Left lobe of liver (tissue), 2 donors: ENCODE measurements around the gene DTL. TPM values are rescaled to one million over a fixed set of nuclear protein-coding genes. Genes with fewer than 3 reads are reported as not detected.
A peak's percentile ranks its signal among the peaks of the same experiment; 100 is the strongest.

Source experiments
- ATAC-seq: fragments of 200-7000 bp; cut with Tn5 transposase; one replicate; pipeline ENCODE4 v1.9.1; 2020; ENCODE audit warnings: mild to moderate bottlenecking, moderate library complexity
- DNase-seq: peaks from one replicate; pipeline ENCODE4 v3.0.0-alpha.2; 2020; ENCODE audit warnings: low spot score
- total RNA-seq: library from RNA; stranded (reverse); gene quantifications from one replicate; pipeline ENCODE4 v1.2.1, GENCODE V29; 2021
- donor health status: DM: no; HTN: no; CAD: no; lungs with moderate emphysema.
- donor health status: DM: no; HTN: yes; CAD: no.

Gene DTL
- total RNA-seq, 1 donor from 2014 or later: 0.10 TPM

DNA sequence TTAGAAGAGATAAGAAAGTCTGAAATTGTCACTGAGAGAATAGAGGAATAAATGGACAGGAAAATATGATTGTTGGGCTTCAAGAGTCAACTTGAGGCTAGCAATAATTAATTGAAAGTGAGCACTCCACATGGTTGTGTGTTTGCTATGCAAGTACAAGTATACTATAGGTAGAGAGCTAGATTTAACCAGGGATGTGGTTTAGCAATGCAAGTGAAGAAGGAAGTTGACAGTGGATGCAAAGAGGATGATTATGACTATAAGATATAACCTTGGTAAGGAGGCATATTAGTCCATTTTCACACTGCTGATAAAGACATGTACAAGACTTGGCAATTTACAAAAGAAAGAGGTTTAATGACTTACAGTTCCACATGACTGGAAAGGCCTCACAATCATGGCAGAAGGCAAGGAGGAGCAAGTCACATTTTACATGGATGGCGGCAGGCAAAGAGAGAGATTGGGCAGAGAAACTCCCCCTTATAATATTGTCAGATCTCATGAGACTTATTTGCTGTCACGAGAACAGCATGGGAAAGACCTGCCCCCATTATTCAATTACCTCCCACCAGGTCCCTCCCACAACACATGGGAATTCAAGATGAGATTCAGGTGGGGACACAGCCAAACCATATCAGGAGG lies 47.3 kb downstream of the DTL start:
- ATAC-seq: no peak
- no peak for DNase-seq

DNA sequence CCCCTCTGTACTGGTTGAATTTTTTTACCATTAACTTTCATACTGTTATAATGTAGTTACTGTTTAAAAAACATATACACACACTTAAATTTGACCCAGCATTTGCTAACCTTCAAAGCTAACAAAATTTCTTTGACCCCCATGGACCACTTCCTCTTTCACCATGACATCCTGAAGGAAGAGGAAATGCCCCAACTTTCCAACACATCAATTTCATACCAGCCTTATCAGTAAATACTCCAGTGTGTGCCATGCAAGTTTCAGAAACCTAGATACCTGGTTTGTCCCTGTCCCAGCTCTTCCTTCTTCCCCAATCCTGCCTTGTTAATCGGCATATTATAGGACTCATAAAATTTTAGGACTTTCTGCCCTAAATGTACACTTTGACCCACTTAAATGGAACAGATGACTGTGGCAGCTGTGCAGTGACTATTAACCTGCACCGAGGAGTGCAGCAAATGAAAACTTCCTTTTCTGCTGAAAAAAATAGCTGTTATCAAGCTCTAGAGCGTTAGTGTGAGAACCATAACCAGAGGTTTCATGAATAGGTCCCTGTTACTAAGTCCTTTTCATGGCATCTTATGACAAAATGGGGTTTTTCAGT lies 54.1 kb downstream of the DTL start:
- DNase-seq (no peak), ATAC-seq (no peak)

DNA sequence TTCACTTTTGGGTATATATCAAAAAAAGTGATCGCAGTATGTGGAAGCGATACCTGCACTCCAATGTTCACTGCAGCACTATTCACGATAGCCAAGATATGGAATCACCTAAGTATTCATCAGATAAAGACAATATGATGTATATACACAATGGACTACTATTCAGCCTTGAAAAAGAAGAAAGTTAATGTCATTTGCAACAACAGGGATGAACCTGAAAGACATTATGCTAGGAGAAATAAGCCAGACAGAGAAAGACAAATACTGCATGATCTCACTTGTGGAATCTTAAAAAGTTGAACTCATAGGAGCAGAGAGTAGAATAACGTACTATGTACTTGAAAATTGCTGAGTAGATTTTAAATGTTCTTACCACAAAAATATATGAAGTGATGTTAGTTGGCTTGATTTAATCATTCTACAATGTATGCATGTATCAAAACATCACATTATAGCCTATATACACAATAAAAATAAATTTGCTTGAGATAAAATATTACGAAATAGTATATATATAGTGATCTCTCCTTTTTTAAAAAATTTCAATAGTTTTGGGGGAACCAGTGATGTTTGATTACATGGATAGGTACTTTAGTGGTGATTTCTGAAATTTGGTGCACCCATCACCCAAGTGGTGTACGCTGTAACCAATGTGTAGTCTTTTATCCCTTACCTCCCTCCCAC lies 56.0 kb downstream of the DTL start:
- ATAC-seq (no peak), DNase-seq (no peak)

DNA sequence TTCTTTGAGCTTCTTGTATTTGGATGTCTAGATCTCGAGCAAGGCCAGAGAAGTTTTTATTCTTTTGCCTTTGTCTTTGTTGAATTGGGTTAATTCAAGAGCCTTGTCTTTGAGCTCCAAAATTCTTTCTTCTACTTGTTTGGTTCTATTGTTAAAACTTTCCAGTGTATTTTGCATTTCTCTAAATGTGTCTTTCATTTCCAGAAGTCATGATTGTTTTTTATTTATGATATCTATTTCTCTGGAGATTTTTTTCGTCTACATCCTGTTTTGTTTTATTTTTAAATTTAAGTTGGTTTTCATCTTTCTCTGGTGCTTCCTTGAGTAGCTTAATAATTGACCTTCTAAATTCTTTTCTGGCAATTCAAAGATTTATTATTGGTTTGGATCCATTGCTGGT lies 61.8 kb downstream of the DTL start:
- ATAC-seq: no peak
- DNase-seq: no peak

DNA sequence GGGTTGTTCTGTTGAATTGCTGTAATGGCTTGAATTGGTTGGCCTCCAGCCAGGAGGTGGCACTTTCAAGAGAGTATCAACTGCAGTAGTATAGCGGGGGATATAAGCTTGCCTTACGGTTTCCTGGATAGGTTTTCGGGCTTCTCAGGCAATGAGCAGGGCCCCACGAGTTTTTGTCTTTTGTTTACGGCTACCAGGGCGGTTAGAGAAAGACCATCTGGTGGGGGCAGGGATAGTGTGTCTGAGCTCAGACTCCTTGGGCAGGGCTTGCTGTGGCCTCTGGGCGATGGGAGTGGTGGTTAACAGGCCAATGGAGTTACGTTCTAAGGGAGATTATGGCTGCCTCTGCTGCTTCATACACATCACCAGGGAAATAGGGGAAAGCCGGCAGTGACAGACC lies 62.8 kb downstream of the DTL start:
- DNase-seq (no peak), ATAC-seq (no peak)

DNA sequence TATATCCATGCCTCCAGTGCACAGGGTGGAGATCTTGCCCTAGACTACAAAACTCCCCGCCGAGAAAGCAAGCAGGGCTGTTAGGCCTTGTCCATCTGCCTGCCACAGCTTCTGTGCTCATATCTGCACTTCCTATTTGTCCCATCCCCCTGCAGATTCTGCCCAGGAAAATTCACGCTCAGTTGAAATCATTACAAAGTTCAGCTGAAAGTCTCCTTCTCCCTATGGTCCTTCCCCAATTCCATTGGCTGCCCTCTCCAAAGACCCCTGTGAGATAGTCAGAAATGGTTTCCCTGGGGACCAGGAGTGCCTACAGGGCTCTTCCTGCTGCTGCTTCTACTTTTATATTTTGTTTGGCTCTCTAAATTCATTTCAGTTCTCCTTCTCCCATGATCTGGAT lies 63.2 kb downstream of the DTL start:
- no peak for ATAC-seq
- no peak for DNase-seq

DNA sequence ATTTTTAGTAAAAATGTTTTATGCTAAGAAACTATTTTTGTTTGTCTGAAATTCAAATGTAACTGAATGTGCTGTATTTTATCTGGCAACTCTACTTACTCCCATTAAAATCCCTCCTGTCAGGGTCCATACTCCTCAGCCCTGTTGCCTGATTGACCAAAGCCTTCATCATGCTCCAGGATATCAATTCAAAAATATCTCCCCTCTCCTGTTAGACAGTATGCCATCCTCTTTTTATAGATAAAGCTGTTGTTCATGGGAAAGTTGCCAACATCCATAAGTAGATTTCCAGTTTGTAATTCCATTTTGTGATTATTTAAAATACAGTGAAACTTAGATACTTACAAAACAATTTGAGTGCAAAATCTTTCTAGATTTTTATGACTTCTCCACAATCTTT lies 65.7 kb downstream of the DTL start:
- no peak for ATAC-seq
- no peak for DNase-seq

DNA sequence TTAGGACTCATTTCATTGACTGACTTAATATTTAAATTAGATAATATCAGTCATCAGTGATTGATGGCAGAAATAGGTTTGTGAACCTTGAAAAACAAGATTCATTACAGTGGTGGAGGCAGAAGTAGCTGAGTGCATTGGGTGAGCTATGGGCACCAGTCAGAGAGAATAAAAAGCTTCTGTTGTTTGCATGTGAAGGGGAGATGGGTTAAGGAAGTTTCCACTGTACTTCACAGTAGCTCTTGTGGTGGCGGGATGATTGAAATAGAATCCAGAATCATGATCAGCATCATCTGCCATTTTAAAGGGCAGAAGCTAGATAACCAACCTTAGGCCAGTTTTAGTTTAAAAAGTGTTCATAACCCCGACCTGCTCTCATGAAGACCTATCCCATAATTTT lies 66.2 kb downstream of the DTL start:
- no peak for ATAC-seq
- no peak for DNase-seq

DNA sequence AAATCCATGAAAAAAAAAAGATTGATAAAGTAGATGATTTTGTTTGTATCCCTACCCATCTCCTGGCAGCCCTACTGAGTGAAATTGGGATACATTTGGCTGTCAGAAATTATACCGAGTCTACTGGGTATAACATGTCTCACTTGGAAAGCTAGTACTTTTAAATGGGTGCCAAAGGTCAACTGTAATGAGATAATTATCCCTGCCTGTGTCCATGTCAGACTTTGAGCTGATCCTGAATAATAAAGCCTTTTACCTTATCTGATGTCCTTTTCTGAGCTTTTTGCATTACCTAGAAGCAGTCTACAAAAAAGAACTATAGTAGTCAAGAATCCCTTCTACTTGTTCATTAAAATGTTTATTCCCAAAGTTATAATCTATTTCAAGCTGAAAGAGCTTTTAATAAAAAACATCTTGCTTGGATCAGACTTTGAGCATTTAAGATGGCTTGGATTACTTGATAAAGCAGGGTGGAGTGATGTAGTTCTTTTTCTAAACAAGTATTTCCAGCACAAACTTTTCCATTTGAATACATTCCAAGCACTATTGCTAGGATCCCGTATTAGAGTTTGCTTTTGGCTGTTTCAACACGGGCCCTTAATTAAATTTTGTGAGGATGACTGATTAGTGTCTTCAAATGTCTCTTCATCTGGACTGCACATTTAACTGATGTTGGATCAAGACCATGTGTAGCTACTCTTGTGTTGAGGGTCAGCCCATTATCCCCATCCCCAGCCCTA lies 69.2 kb downstream of the DTL start:
- DNase-seq (no peak), ATAC-seq (peak; percentile 60)

DNA sequence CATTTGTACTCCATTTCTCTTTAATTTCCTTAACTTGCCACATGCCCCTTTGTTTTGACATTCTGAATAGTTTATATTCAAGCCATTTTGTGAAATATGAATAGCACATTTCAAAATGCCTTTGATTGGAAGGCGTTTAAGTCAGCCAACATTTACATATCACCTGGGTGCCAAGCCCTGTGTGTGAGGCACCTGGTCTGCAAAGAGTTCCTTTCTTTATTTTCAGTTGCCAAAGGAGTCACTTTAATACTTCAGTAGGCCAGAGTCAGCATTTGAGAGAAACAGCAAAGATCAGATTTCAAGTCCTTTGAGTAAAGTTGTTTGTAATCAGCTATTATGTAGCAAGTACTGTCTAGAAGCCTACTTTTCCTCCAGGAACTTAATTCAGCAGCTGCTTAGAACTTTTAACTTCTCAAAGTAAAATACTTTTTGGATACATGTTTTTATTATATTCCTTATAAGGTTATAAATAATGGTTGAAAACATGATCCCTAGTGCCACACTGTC lies 70.8 kb downstream of the DTL start:
- DNase-seq: no peak
- ATAC-seq: no peak

DNA sequence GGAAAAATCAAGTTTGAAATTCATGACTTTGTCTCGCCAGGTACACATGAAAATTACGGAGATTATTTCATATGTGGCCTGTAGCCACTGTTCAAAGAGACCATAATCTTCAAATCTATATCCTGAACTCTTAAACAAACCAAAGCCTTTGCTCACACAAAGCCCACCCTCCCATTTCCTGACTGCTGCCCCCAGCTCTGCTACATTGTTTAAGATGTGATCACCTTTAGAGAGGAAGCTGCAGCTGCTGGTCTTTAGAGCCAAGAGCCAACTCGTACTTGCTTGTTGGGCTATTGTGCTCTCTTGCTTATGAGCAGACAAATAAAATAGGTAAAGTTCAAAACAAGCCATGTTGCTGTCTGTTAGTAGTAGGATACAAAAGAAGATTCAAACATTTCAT lies 71.9 kb downstream of the DTL start:
- ATAC-seq (no peak), DNase-seq (no peak)

DNA sequence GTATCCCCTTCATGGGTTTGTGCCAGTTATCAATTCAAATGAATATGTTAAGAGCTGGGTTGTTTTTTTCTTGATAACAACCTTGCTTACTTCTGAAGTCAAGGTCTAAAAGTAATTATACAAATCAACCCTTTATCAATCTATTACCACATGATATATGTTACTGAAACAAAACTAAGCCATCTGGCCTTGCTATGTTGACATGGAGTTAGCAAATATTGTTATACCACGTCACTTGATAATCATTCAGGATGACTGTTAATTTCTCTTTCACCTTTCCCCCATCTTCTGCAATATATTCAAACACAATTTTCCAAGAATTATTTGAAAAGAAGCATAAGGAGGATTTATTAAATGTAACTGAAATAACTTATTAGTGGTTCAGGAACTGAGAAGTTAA lies 72.6 kb downstream of the DTL start:
- no peak for DNase-seq
- no peak for ATAC-seq

DNA sequence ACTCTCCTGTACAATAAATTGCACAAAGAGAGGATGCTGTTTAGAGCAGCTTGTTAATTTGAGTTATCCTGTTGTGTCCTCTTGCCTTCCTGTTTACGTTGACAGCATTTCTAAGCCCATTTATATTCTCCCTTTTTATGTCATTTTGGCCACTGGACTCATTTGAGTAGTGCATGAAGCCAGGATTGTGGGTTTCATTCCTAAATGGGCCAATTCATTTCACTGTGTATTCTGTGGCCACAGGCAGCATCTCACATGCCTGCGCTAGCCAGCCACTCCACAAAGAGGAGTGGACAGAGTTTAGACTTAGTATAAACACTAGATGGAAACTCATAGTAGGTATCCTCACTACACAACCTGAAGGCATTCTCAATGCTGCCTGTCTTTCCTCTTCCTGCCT lies 73.4 kb downstream of the DTL start:
- DNase-seq: no peak
- ATAC-seq: no peak

DNA sequence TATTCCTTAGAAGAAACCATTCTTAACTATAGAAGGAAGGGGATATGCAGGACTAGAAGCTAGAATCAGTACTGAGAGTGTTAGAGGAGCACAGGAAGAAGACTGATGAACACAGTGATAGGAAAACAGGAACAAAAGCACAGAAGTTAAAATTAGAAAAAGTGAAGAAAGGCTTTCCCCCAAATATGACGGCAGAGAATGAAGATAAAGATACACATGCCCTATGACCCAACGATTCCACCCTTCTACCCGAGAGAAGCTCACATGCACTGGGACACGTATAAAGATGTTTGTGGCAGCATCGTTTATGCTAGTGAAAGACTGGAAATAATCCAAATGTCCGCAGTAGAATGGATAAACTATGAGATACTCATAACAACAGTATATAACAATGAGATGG lies 74.2 kb downstream of the DTL start:
- ATAC-seq (no peak), DNase-seq (no peak)

DNA sequence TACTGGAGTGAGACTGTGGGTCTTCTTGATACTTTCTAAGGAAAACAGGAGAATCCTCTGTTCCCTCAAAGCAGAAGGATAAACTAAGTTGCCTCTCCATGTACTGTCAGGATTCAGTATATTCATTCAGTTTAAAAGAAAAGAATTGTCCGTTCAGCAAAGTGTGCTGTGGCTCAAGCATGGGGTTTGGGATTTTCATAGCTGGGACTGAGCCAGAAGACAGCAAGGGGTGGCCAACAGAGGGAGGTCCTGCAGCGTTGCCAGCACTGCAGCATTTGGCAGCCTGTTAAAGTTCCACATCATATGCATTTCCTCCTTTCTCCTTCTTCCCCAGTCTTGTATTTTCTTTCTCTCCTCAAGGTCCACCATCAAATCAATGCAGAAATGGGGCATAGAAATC lies 75.1 kb downstream of the DTL start:
- peak; percentile 26 for ATAC-seq
- no peak for DNase-seq

DNA sequence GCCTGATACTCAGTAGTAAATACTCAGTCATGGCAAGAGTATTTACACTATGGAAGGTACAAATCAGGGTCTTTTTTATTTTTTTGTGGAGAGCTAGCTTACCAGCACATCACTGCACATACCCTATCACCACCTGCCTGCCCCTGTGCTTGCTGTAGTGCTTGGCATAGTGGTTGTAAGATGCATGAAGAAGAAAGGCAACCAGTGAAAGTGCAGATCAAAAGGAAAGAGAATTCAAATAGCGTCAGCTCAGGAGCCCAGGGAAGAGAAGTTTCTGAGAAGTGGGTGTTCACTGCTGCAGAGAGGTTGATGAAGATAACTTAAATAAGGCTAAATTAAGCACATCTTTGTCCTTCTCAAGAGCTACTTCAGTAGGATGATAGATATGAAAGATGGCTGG lies 76.0 kb downstream of the DTL start:
- ATAC-seq: no peak
- DNase-seq: no peak

DNA sequence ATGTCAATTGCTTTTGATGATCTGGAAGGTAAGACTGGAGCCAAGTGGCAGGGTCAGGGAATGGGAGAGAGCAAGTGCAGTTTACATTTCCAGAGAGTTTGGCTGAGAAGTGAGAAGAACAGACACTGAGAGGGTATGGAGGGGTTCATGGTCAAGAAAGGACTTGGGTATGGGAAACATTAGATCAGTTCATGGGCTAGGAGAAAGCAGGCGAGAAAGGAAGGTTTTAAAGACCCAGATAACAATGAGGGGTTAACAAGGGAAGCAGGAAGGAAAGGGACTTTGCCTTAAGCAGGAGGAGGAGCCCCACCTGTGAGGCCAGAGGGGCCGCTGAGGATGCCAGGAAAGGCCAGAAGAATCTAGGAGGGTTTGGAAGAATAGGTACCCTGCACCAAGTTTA lies 78.2 kb downstream of the DTL start:
- DNase-seq: no peak

DNA sequence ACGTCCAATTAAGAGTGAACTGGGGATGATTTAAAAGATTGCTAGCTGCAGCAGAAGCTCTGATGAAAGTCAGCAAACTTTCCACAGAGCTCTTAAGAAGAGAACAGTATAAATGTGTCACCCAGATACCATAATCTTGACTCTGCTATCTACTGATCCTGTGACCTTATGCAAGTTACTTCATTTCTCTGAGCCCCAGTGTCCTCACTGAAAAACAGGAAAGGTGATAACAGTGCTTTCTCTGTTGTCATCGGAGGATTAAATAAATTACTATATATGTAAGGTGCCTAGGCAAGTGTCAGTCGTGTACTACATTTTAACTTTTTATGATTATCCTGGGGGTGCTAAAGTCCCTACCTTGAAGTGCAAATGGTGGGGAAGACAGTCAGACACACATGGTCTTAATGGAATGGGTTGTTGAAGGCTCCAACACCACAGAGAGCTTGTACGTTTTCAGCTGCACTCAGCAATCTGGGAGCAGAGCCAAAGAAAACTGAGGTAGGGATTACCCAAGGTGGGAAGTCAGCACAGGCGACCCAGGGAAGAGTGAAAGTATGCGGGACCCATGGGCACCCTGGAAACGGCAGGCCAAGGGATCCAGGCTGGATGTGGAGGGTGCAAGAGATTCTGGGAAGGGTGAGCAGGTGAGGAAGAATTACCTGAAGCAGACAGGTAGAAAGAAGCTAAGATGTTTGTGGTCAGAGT lies 82.8 kb downstream of the DTL start:
- ATAC-seq (peak; percentile 44), DNase-seq (no peak)

More for the DNA sequence above, 78.2 kb downstream of the DTL start:
- no peak for ATAC-seq

DNA sequence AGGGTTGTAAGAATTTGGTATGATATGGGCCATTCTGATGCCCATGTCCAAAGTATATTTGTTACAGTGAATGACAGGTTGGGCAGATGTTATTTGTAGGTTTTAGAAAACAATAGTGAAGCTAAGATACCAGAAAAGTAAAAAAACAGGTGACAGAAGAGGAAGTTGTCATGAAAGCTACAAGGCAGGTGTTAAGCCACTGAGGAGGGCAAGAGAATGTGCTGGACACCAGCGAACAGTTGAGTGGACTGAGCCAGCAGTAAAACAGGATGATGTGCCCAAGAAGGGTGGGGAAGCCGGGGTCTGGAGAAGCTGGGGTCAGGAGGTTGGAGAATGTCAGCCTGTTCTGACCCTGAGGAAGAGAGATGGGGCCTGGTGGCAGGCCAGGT lies 83.3 kb downstream of the DTL start:
- no peak for ATAC-seq
- DNase-seq: no peak

DNA sequence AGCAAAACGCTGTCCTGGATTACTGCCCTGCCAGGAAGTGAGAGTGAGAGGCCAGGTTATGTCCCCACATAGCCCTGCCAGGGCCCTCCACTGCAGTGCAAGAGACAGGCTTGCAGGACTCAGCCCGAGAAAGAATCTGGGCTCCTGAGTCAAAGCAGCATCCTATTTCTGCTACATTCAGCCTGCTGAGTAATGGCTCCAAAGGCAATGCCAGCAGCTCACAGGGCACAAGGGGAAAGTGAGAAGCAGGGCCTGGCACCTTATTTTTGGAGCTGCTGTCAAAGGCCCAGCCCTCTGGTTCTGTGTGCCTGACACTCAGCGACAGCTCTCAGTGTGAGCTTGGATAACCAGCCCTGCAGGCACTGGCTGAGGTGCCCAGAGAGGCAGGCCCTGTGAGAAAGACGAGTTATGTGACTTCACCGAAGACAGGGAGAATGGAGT lies 83.9 kb downstream of the DTL start:
- no peak for ATAC-seq
- DNase-seq: no peak

DNA sequence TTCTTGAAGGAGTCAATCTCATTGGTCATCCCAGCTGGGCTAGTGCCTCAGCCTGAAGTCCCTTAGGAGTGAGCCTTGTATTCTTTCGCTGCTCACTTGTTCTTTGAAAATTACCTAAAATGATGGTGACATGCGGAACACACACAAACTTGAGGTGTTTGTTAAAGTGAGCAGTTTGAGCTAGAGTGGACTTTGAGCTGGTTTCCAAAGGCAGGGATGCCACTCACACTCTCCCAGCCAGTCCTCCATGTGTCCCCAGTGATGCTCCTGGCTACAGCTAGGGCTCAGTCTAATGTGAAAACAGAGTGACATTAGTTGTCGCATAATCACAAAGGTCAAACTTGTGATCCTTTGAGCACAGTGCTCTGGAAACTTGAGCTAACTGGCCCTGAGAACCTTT lies 84.3 kb downstream of the DTL start:
- ATAC-seq (peak; percentile 70), DNase-seq (no peak)
